Esophagus squamous epithelium (tissue), 4 donors: ENCODE results near the gene NDUFB7.

Experiments used
- POLR2A ChIP-seq, 4 donors: fragments of 450-650 bp; IDR thresholded peaks; one replicate each; pipeline ENCODE4 v1.6.1; 2017; ENCODE audit warnings: antibody characterized with exemption in 4 of 4, mild to moderate bottlenecking in 4 of 4, moderate library complexity in 3 of 4
- TF ChIP-seq, protein P1 (sequence below), 6 experiments: fragments of 450-650 bp in 4 of 6; fragments of 200-600 bp in 2 of 6; sonication (generic) in 2 of 6; IDR thresholded peaks; one replicate each; pipeline ENCODE4 v1.5.1; 2016 to 2019; ENCODE audit warnings: antibody characterized with exemption in 6 of 6, mild to moderate bottlenecking in 4 of 6, moderate library complexity in 4 of 6

DNA sequence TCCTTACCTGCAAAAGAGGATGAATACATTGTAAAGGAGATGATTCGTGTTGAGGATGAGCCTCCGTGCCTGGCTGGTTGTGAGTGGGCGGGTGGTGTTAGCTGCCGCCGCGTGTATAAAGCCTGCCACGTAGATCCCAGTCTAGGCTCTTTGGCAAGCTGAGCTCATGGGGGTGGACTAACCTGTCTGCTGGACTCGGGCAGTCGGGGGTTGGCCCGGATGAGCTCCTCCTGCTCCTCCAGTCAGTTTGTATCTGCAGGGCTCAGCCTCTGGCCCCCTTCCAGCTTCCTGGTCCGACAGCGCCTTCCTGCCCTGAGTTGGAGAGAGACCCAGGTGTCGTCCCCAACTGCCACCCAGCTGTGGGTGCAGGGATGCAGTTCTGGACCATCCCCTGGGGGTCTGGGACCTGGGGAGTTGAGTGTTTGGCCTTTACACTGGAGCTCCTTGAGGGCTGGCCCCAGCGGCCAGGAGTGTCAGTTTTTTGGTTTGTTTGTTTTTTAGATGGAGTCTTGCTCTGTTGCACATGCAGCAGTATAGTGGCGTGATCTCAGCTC, 21.6 kb downstream of the NDUFB7 start:
- TF ChIP-seq, protein P1, sequence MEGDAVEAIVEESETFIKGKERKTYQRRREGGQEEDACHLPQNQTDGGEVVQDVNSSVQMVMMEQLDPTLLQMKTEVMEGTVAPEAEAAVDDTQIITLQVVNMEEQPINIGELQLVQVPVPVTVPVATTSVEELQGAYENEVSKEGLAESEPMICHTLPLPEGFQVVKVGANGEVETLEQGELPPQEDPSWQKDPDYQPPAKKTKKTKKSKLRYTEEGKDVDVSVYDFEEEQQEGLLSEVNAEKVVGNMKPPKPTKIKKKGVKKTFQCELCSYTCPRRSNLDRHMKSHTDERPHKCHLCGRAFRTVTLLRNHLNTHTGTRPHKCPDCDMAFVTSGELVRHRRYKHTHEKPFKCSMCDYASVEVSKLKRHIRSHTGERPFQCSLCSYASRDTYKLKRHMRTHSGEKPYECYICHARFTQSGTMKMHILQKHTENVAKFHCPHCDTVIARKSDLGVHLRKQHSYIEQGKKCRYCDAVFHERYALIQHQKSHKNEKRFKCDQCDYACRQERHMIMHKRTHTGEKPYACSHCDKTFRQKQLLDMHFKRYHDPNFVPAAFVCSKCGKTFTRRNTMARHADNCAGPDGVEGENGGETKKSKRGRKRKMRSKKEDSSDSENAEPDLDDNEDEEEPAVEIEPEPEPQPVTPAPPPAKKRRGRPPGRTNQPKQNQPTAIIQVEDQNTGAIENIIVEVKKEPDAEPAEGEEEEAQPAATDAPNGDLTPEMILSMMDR (IDR thresholded peaks at IDR 0.05) = no peak
- no peak for TF ChIP-seq POLR2A (IDR thresholded peaks at IDR 0.05)
